H1 (cell line): ENCODE results near the gene DENND4B. TPM values are rescaled to one million over a fixed set of nuclear protein-coding genes. Genes with fewer than 3 reads are reported as not detected.

ENCODE experiments used
- CTCF ChIA-PET: fragments of 300-600 bp; sonication (Branson Sonifier 250); formaldehyde crosslinking; loops from one replicate; lab custom pipeline; 2021; ENCODE audit not compliant: partially characterized antibody; lab: Charles Lee
- POLR2A ChIA-PET: fragments of 300-600 bp; sonication (Branson Sonifier 250); formaldehyde crosslinking; loops from one replicate; lab custom pipeline; 2021; ENCODE audit warnings: inconsistent platforms; ENCODE audit not compliant: partially characterized antibody; lab: Charles Lee
- DNase-seq, 2 experiments: peaks; one replicate each; pipeline versions ENCODE4 v3.0.0 to v3.0.0-alpha.2; 2010 to 2022; ENCODE audit warnings: low spot score in 2 of 2, low read depth in 1 of 2, mixed read lengths in 1 of 2
- FAIRE-seq: peaks from 2 replicates; lab custom pipeline; 2011; peaks lifted over from hg19 to GRCh38; lab: Jason Lieb, UNC
- H2AFZ ChIP-seq: 2 replicates; pipeline ENCODE4 v1.8.1; 2012; ENCODE audit warnings: low read length, inconsistent platforms
- H2AK5ac ChIP-seq: 2 replicates; pipeline ENCODE4 v1.6.1; 2013; ENCODE audit warnings: low read depth, low read length
- H2BK120ac ChIP-seq: replicated peaks from 2 replicates; pipeline ENCODE3; 2013; ENCODE audit warnings: low read depth, low read length, inconsistent platforms
- H2BK12ac ChIP-seq: 2 replicates; pipeline ENCODE4 v1.6.1; 2013; ENCODE audit warnings: low read depth, low read length
- H2BK15ac ChIP-seq: 2 replicates; pipeline ENCODE4 v1.6.1; 2013; ENCODE audit warnings: low read length
- H2BK20ac ChIP-seq: 2 replicates; pipeline ENCODE4 v1.6.1; 2013; ENCODE audit warnings: low read length
- H2BK5ac ChIP-seq: 2 replicates; pipeline ENCODE4 v1.6.1; 2013; ENCODE audit warnings: low read depth, low read length
- H3K14ac ChIP-seq: 2 replicates; pipeline ENCODE4 v1.6.1; 2013; ENCODE audit warnings: inconsistent platforms; ENCODE audit not compliant: insufficient read length
- H3K18ac ChIP-seq: 2 replicates; pipeline ENCODE4 v1.6.1; 2013; ENCODE audit warnings: low read length; ENCODE audit errors: extremely low read depth
- H3K23ac ChIP-seq: 2 replicates; pipeline ENCODE4 v1.6.1; 2013; ENCODE audit warnings: inconsistent platforms; ENCODE audit not compliant: insufficient read length
- H3K23me2 ChIP-seq: 2 replicates; pipeline ENCODE4 v1.6.1; 2013; ENCODE audit warnings: low read depth, low read length
- H3K27ac ChIP-seq: 2 replicates; pipeline ENCODE4 v1.6.1; 2011; ENCODE audit warnings: low read depth, low read length, inconsistent platforms
- H3K27me3 ChIP-seq, 4 experiments: replicated peaks in 1 of 4; 1 replicate in 1 of 4; 2 replicates in 3 of 4; pipeline versions ENCODE4 v1.6.1 to v1.8.1; 2011 to 2013; ENCODE audit warnings: low read length in 3 of 4, mild to moderate bottlenecking in 3 of 4, inconsistent platforms in 2 of 4, mixed read lengths in 2 of 4, moderate library complexity in 1 of 4; ENCODE audit not compliant: control insufficient read depth in 3 of 4, insufficient read depth in 3 of 4; ENCODE audit errors: extremely low read depth in 1 of 4
- H3K36me3 ChIP-seq, 4 experiments: 2 replicates each; pipeline versions ENCODE4 v1.6.1 to v1.8.1; 2011 to 2013; ENCODE audit warnings: mild to moderate bottlenecking in 4 of 4, low read length in 3 of 4, moderate library complexity in 2 of 4, control low read depth in 1 of 4, inconsistent platforms in 1 of 4; ENCODE audit not compliant: insufficient read depth in 4 of 4, control insufficient read depth in 2 of 4
- H3K4ac ChIP-seq: replicated peaks from 2 replicates; pipeline ENCODE3; 2013; ENCODE audit warnings: low read length, low read depth, mixed read lengths, inconsistent platforms; ENCODE audit not compliant: insufficient read length
- H3K4me1 ChIP-seq, 4 experiments: replicated peaks in 1 of 4; 1 replicate in 1 of 4; 2 replicates in 3 of 4; pipeline versions ENCODE4 v1.6.1 to v1.8.1; 2011 to 2013; ENCODE audit warnings: low read length in 3 of 4, inconsistent platforms in 2 of 4, mixed read lengths in 1 of 4; ENCODE audit not compliant: insufficient read depth in 4 of 4, control insufficient read depth in 3 of 4
- H3K4me2 ChIP-seq, 2 experiments: 2 replicates each; pipeline versions ENCODE4 v1.6.1 to v1.8.1; 2011 to 2013; ENCODE audit warnings: low read depth in 2 of 2, low read length in 2 of 2, control low read depth in 1 of 2, inconsistent platforms in 1 of 2, mild to moderate bottlenecking in 1 of 2; ENCODE audit not compliant: insufficient read depth in 1 of 2
- H3K4me3 ChIP-seq, 4 experiments: fragments of 200-600, 300-600 bp in 1 of 4; sonication (generic), shearing (Covaris generic), sonication (Bioruptor Twin) in 1 of 4; 2 replicates each; pipeline versions ENCODE4 v1.5.1 to v1.8.1; 2011 to 2016; ENCODE audit warnings: low read length in 4 of 4, low read depth in 3 of 4, control low read depth in 2 of 4, inconsistent platforms in 2 of 4, mild to moderate bottlenecking in 2 of 4, mixed read lengths in 1 of 4, moderate library complexity in 1 of 4; ENCODE audit not compliant: insufficient read depth in 2 of 4; ENCODE audit errors: extremely low read depth in 1 of 4
- H3K56ac ChIP-seq: replicated peaks from 2 replicates; pipeline ENCODE3; 2013; ENCODE audit warnings: low read depth, mild to moderate bottlenecking, mixed read lengths, low read length, inconsistent platforms; ENCODE audit not compliant: insufficient read length
- H3K79me1 ChIP-seq: 2 replicates; pipeline ENCODE4 v1.6.1; 2013; ENCODE audit warnings: low read depth, low read length, control low read depth
- H3K79me2 ChIP-seq, 2 experiments: 2 replicates each; pipeline versions ENCODE4 v1.6.1 to v1.8.1; 2012 to 2013; ENCODE audit warnings: low read length in 2 of 2, mild to moderate bottlenecking in 2 of 2, inconsistent platforms in 1 of 2; ENCODE audit not compliant: insufficient read depth in 2 of 2, control insufficient read depth in 1 of 2
- H3K9ac ChIP-seq, 4 experiments: replicated peaks in 1 of 4; 1 replicate in 1 of 4; 2 replicates in 3 of 4; pipeline versions ENCODE4 v1.6.1 to v1.8.1; 2011 to 2013; ENCODE audit warnings: low read depth in 3 of 4, low read length in 3 of 4, control low read depth in 2 of 4, mild to moderate bottlenecking in 2 of 4, moderate library complexity in 2 of 4, inconsistent platforms in 1 of 4; ENCODE audit errors: extremely low read depth in 1 of 4
- H3K9me3 ChIP-seq, 2 experiments: 2 replicates each; pipeline versions ENCODE4 v1.6.1 to v1.8.1; 2012 to 2013; ENCODE audit warnings: mild to moderate bottlenecking in 2 of 2, moderate library complexity in 2 of 2, control low read depth in 1 of 2, inconsistent platforms in 1 of 2, low read depth in 1 of 2, low read length in 1 of 2, mixed read lengths in 1 of 2; ENCODE audit not compliant: insufficient read depth in 2 of 2
- H4K20me1 ChIP-seq, 2 experiments: replicated peaks in 1 of 2; 2 replicates each; pipeline versions ENCODE3 to v1.8.1; 2011 to 2013; ENCODE audit warnings: inconsistent platforms in 2 of 2, low read length in 2 of 2, mild to moderate bottlenecking in 1 of 2; ENCODE audit not compliant: insufficient read depth in 2 of 2, control insufficient read depth in 1 of 2
- H4K5ac ChIP-seq: 2 replicates; pipeline ENCODE4 v1.6.1; 2013; ENCODE audit warnings: low read length, low read depth, mixed read lengths, inconsistent platforms; ENCODE audit not compliant: insufficient read length
- H4K8ac ChIP-seq: 2 replicates; pipeline ENCODE4 v1.8.0; 2013; ENCODE audit warnings: mild to moderate bottlenecking, moderate library complexity, low read length, inconsistent platforms; ENCODE audit not compliant: insufficient read depth; ENCODE audit errors: extremely low read depth
- H4K91ac ChIP-seq: replicated peaks from 2 replicates; pipeline ENCODE3; 2013; ENCODE audit warnings: low read length, mixed read lengths, inconsistent platforms; ENCODE audit not compliant: insufficient read length
- BRCA1 ChIP-seq: IDR thresholded peaks from 2 replicates; pipeline ENCODE4 v1.6.1; 2012; ENCODE audit warnings: low read depth, low read length, improper control_type of control experiment
- HDAC6 ChIP-seq: IDR thresholded peaks from one replicate; pipeline ENCODE4 v1.7.1; 2012; ENCODE audit warnings: low read depth, mild to moderate bottlenecking, inconsistent platforms, low read length, moderate library complexity
- NRF1 ChIP-seq: IDR thresholded peaks from 2 replicates; pipeline ENCODE4 v1.6.1; 2011; ENCODE audit warnings: mild to moderate bottlenecking, low read depth, low read length, improper control_type of control experiment
- RBBP5 ChIP-seq: IDR thresholded peaks from 2 replicates; pipeline ENCODE4 v1.7.1; 2012; ENCODE audit warnings: low read depth, mild to moderate bottlenecking, inconsistent platforms, low read length, moderate library complexity, borderline replicate concordance
- SIRT6 ChIP-seq: IDR thresholded peaks from one replicate; pipeline ENCODE4 v1.7.1; 2012; ENCODE audit warnings: low read length, inconsistent platforms
- SIX5 ChIP-seq: IDR thresholded peaks from 2 replicates; pipeline ENCODE4 v1.6.1; 2011; ENCODE audit warnings: mild to moderate bottlenecking, low read depth, low read length
- SP2 ChIP-seq: IDR thresholded peaks from 2 replicates; pipeline ENCODE4 v1.6.1; 2012; ENCODE audit warnings: mild to moderate bottlenecking, low read length, inconsistent platforms
- SRF ChIP-seq: IDR thresholded peaks from 2 replicates; pipeline ENCODE4 v1.6.1; 2011; ENCODE audit warnings: mild to moderate bottlenecking, low read depth, low read length, moderate library complexity
- TAF1 ChIP-seq: IDR thresholded peaks from 2 replicates; pipeline ENCODE4 v1.6.1; 2011; ENCODE audit warnings: mild to moderate bottlenecking, low read depth, low read length
- TAF7 ChIP-seq: optimal IDR thresholded peaks from 2 replicates; pipeline ENCODE3; 2011; ENCODE audit warnings: low read depth, mild to moderate bottlenecking, inconsistent platforms, low read length, moderate library complexity, borderline replicate concordance
- WGBS, 2 experiments: shearing (Covaris generic) in 1 of 2; methylation state at CpG; one replicate each; pipeline versions ENCODE4 v1.1.6 to v1.1.7; 2013 to 2015; ENCODE audit warnings: low lambda C conversion rate in 2 of 2, mixed read lengths in 2 of 2, inconsistent platforms in 1 of 2, low coverage in 1 of 2, missing lambda C conversion rate in 1 of 2; ENCODE audit not compliant: insufficient replicate concordance in 2 of 2, insufficient coverage in 1 of 2, insufficient read length in 1 of 2; ENCODE audit errors: extremely low coverage in 1 of 2, missing lambda C conversion rate in 1 of 2; 5-methylcytosine and 5-hydroxymethylcytosine counted together
- long read RNA-seq, 2 experiments: library from RNA in 1 of 2; library from capped mRNA in 1 of 2; stranded (forward); transcript quantifications; one replicate each; pipeline ENCODE4 v2.0.0, GENCODE V29; 2021; ENCODE audit warnings: inconsistent platforms in 1 of 2
- polyA minus RNA-seq, 3 experiments: library from RNA; depleted of rRNA, polyadenylated mRNA; stranded (reverse); fragments of >200 nt; gene quantifications; 1 replicate in 2 of 3; 2 replicates in 1 of 3; pipeline ENCODE4 v1.2.3, GENCODE V29; 2011
- polyA plus RNA-seq, 7 experiments: library from polyadenylated mRNA; depleted of rRNA in 3 of 7; stranded (reverse) in 5 of 7; unstranded in 2 of 7; fragments of >200 nt in 5 of 7; fragments of 200-250 nt in 2 of 7; gene quantifications; 1 replicate in 5 of 7; 2 replicates in 1 of 7; 4 replicates in 1 of 7; pipeline versions ENCODE4 v1.2.1 to v1.2.3, GENCODE V29; 2011 to 2013; ENCODE audit warnings: missing spikeins in 2 of 7, mixed read lengths in 2 of 7
- total RNA-seq: library from RNA; stranded (reverse); fragmentation: NEBNext Ultra II Directional; extraction: Animal tissue kit (Norgen Biotek cat#: 25700); gene quantifications from 2 replicates; pipeline ENCODE4 v1.2.1, GENCODE V29; 2021

The DENND4B gene
- total RNA-seq (61.1 and 62.8 TPM in 2 replicates), polyA plus RNA-seq (2011; rRNA removed) (45.6 and 80.8 TPM in 2 replicates), polyA minus RNA-seq (2011; rRNA and poly(A)+ RNA removed) (38.0 and 44.4 TPM in 2 replicates)
- 43.8 TPM for polyA plus RNA-seq (2011; cell fraction: cytosol; rRNA removed)
- 447 TPM for polyA plus RNA-seq (2011; cell fraction: nucleus; rRNA removed)
- 46.8 to 78.5 TPM (median 62.4 TPM) in 4 replicates for polyA plus RNA-seq (2012, experiment 1 of 2)
- polyA plus RNA-seq (2012, experiment 2 of 2): 37.6 TPM
- polyA plus RNA-seq (2013, experiment 1 of 2): 32.7 TPM
- polyA plus RNA-seq (2013, experiment 2 of 2): 29.6 TPM
- 42.5 TPM for polyA minus RNA-seq (2011; cell fraction: cytosol; rRNA and poly(A)+ RNA removed)
- polyA minus RNA-seq (2011; cell fraction: nucleus; rRNA and poly(A)+ RNA removed): 138 TPM
- long read RNA-seq, experiment 1, partial matches to known transcripts: 9 of 21 reads
- long read RNA-seq, experiment 1, other reads (novel, unspliced or antisense): 12 of 21 reads
- long read RNA-seq, experiment 2: 0 reads

- Histone ChIP-seq H3K4me2 (peak within 1 kb of the TSS; percentile 69 to 89), H3K18ac (peak within 1 kb of the TSS; percentile 78), H3K9ac (peak within 1 kb of the TSS; percentile 53 to 98 (median 72)), H3K4ac (no peak within 1 kb of the TSS), H2BK15ac (no peak within 1 kb of the TSS), H2BK5ac (peak within 1 kb of the TSS; percentile 4; the same call in 1 of the 2 replicates), H3K27ac (peak within 1 kb of the TSS; percentile 55; the same call in 1 of the 2 replicates), H2AFZ (no peak within 1 kb of the TSS; the same call in 1 of the 2 replicates), H3K27me3 (no peaks in the 10 kb centered on the region), H3K4me3 (peak within 1 kb of the TSS; percentile 79 to 87 (median 80)), H4K91ac (peak within 1 kb of the TSS; percentile 39), H3K14ac (no peak within 1 kb of the TSS), H4K5ac (peak within 1 kb of the TSS; percentile 31), H3K79me2 (peaks cover 0 to 18% of the 10 kb centered on the region in 2 experiments; a peak in 2 of 4 replicates), H3K36me3 (peaks cover 4 to 25% (median 20%) of the 10 kb centered on the region in 4 experiments; a peak in 6 of 8 replicates), H3K4me1 (peaks cover 0 to 5% (median 2%) of the 10 kb centered on the region in 4 experiments; a peak in 2 of 7 replicates), H2AK5ac (no peak within 1 kb of the TSS), H4K20me1 (peaks cover 2 to 3% of the 10 kb centered on the region in 2 experiments), H2BK12ac (no peak within 1 kb of the TSS), H2BK20ac (no peak within 1 kb of the TSS), H2BK120ac (no peak within 1 kb of the TSS), H3K79me1 (no peaks in the 10 kb centered on the region; the same call in 1 of the 2 replicates), H4K8ac (peak within 1 kb of the TSS; percentile 60), H3K23ac (no peak within 1 kb of the TSS), H3K23me2 (peaks cover 6% of the 10 kb centered on the region; the same call in 1 of the 2 replicates), H3K9me3 (no peaks in the 10 kb centered on the region), H3K56ac (no peak within 1 kb of the TSS)
- CTCF ChIA-PET: interaction anchor here (0.6 to 4.2 kb wide), 24 partner anchors 9 to 254 kb away, joined by 3 to 31 read pairs (median 4); partner anchors contain the start of genes CREB3L4, CRTC2 and RAB13
- POLR2A ChIA-PET: interaction anchor here (0.9 to 11.4 kb wide), 18 partner anchors 8 to 150 kb away, joined by 3 to 75 read pairs (median 8); partner anchors contain the start of genes CREB3L4, CRTC2, GATAD2B and JTB
- peak in 1 of 2 experiments; percentile 93 for DNase-seq
- WGBS, 2 experiments: 12% methylated on average over 26 of the region's 28 CpGs; no CpG with 5 or more reads in 1 of the 2 experiments
- FAIRE-seq: no peak
- TF ChIP-seq HDAC6 (no peak), SIRT6 (no peak), TAF7 (peak; percentile 54), SRF (no peak), RBBP5 (no peak), SIX5 (no peak), NRF1 (no peak), SP2 (no peak; the same call in 1 of the 2 replicates), BRCA1 (no peak), TAF1 (peak; percentile 59)
Measured at GRCh38 chr1:153946622-153947241, at the start of gene DENND4B. Gene DENND4B, minus strand, starts transcription at chr1:153946718. Its CDS starts 2,344 bp downstream, at chr1:153944374.
